Measurements from ENCODE around the gene FRRS1L.

FRRS1L gene

GRCh38 chr9:109166771-109167601 lies at the start of gene FRRS1L:
TSS of gene FRRS1L (minus strand) at chr9:109167249. CDS start at chr9:109167138, 111 bp downstream.
- no peak for DNase-seq (ENCODE audit: low spot score)

- DNase-seq (ENCODE audit: low spot score): no peak
These were observed 47.4 kb upstream of the FRRS1L start for GRCh38 chr9:109214414-109214813.

- DNase-seq (ENCODE audit: low spot score): no peak
These were observed 46.5 kb upstream of the FRRS1L start for GRCh38 chr9:109213285-109214121.

- DNase-seq (ENCODE audit: low spot score): no peak
These were observed 45.7 kb upstream of the FRRS1L start for GRCh38 chr9:109212768-109213167.

- DNase-seq (ENCODE audit: low spot score): peak; percentile 30
These were observed 39.6 kb upstream of the FRRS1L start for GRCh38 chr9:109206670-109207069.

GRCh38 chr9:109205526-109205925 lies 38.5 kb upstream of the FRRS1L start:
- no peak for DNase-seq (ENCODE audit: low spot score)

GRCh38 chr9:109203761-109204360 lies 36.8 kb upstream of the FRRS1L start:
- no peak for DNase-seq (ENCODE audit: low spot score)

- no peak for DNase-seq (ENCODE audit: low spot score)
These were observed 32.6 kb upstream of the FRRS1L start for GRCh38 chr9:109199676-109200075.

GRCh38 chr9:109198736-109199382 lies 31.8 kb upstream of the FRRS1L start:
- no peak for DNase-seq (ENCODE audit: low spot score)

GRCh38 chr9:109193974-109194556 lies 27.0 kb upstream of the FRRS1L start:
- DNase-seq (ENCODE audit: low spot score): no peak

GRCh38 chr9:109192732-109193361 lies 25.8 kb upstream of the FRRS1L start:
- no peak for DNase-seq (ENCODE audit: low spot score)

- DNase-seq (ENCODE audit: low spot score): no peak
These were observed 24.7 kb upstream of the FRRS1L start for GRCh38 chr9:109191746-109192145.

- peak; percentile 13 for DNase-seq (ENCODE audit: low spot score)
These were observed 23.1 kb upstream of the FRRS1L start for GRCh38 chr9:109190151-109190550.

GRCh38 chr9:109186857-109187520 lies 19.9 kb upstream of the FRRS1L start:
- no peak for DNase-seq (ENCODE audit: low spot score)

GRCh38 chr9:109182940-109183798 lies 16.1 kb upstream of the FRRS1L start:
- peak; percentile 61 for DNase-seq (ENCODE audit: low spot score)

GRCh38 chr9:109182550-109182939 lies 15.5 kb upstream of the FRRS1L start:
- DNase-seq (ENCODE audit: low spot score): no peak

GRCh38 chr9:109181284-109181683 lies 14.2 kb upstream of the FRRS1L start:
- no peak for DNase-seq (ENCODE audit: low spot score)

- DNase-seq (ENCODE audit: low spot score): no peak
These were observed 12.9 kb upstream of the FRRS1L start for GRCh38 chr9:109179801-109180523.

- DNase-seq (ENCODE audit: low spot score): no peak
These were observed 9.9 kb upstream of the FRRS1L start for GRCh38 chr9:109176963-109177362.
